ENCODE measurements around the gene ADGRL3.

DNA sequence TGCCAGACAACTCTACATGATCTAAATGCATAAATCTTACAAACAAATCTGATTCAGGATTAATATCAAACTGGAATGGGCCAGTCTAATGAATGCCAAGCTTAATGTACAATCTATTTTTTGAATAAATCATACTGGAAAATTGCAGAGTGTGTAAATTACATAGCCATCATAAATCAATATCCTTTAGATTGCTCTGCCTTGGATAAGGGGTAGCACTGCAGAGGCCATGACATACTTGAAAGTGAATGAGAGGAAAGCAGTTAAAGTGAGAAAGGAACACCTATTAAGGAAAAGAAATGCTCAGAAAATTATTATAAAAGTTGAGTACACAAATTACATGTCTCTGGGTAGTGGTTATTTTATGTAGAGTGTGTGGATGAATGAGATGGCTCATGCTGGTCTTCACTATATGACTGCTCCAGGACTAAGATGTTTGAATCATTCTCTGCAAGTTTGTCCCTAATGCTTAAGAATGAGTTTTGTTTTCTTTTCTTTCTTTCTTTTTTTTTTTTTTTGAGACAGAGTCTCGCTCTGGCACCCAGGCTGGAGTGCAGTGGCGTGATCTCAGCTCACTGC is 100.2 kb downstream of the ADGRL3 start:
- TF ChIP-seq, protein P1, sequence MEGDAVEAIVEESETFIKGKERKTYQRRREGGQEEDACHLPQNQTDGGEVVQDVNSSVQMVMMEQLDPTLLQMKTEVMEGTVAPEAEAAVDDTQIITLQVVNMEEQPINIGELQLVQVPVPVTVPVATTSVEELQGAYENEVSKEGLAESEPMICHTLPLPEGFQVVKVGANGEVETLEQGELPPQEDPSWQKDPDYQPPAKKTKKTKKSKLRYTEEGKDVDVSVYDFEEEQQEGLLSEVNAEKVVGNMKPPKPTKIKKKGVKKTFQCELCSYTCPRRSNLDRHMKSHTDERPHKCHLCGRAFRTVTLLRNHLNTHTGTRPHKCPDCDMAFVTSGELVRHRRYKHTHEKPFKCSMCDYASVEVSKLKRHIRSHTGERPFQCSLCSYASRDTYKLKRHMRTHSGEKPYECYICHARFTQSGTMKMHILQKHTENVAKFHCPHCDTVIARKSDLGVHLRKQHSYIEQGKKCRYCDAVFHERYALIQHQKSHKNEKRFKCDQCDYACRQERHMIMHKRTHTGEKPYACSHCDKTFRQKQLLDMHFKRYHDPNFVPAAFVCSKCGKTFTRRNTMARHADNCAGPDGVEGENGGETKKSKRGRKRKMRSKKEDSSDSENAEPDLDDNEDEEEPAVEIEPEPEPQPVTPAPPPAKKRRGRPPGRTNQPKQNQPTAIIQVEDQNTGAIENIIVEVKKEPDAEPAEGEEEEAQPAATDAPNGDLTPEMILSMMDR (conservative IDR thresholded peaks at IDR 0.05): no peak
- no peak for TF ChIP-seq ZFX (IDR thresholded peaks at IDR 0.05)
